HL-60 (cell line): Measurements from ENCODE around the gene TRMT61A.

ENCODE experiments used
- DNase-seq, 2 experiments: peaks; one replicate each; pipeline ENCODE4 v3.0.0-alpha.2; 2010 to 2020; ENCODE audit warnings: low read depth in 1 of 2, low spot score in 1 of 2
- H3K27ac ChIP-seq: fragments of 250-450 bp; sonication (Bioruptor Pico); replicated peaks from 2 replicates; pipeline ENCODE4 v1.5.1; 2020; ENCODE audit warnings: mild to moderate bottlenecking, moderate library complexity
- H3K27me3 ChIP-seq: fragments of 250-450 bp; sonication (Bioruptor Pico); 2 replicates; pipeline ENCODE4 v1.5.1; 2021; ENCODE audit warnings: mild to moderate bottlenecking, moderate library complexity; ENCODE audit not compliant: insufficient read depth, poor library complexity, severe bottlenecking
- H3K4me3 ChIP-seq: replicated peaks from 2 replicates; pipeline ENCODE4 v1.5.1; 2011; ENCODE audit warnings: mild to moderate bottlenecking, control low read depth, low read length; ENCODE audit not compliant: insufficient read depth
- GABPA ChIP-seq: IDR thresholded peaks from 2 replicates; pipeline ENCODE4 v1.6.1; 2012; ENCODE audit warnings: low read depth
- POLR2AphosphoS5 ChIP-seq: IDR thresholded peaks from 2 replicates; pipeline ENCODE4 v1.6.1; 2012; ENCODE audit warnings: low read depth
- SPI1 ChIP-seq: IDR thresholded peaks from 2 replicates; pipeline ENCODE4 v1.6.1; 2012; ENCODE audit warnings: low read depth, mild to moderate bottlenecking, borderline replicate concordance
- TF ChIP-seq, protein P1 (sequence below): IDR thresholded peaks from 2 replicates; pipeline ENCODE4 v1.6.1; 2012; ENCODE audit warnings: low read depth; ENCODE audit not compliant: insufficient replicate concordance
- TF ChIP-seq, protein P2 (sequence below): IDR thresholded peaks from one replicate; pipeline ENCODE4 v1.5.1; 2011; ENCODE audit warnings: low read length, control low read depth, inconsistent platforms; ENCODE audit not compliant: insufficient read depth

TRMT61A gene

DNA sequence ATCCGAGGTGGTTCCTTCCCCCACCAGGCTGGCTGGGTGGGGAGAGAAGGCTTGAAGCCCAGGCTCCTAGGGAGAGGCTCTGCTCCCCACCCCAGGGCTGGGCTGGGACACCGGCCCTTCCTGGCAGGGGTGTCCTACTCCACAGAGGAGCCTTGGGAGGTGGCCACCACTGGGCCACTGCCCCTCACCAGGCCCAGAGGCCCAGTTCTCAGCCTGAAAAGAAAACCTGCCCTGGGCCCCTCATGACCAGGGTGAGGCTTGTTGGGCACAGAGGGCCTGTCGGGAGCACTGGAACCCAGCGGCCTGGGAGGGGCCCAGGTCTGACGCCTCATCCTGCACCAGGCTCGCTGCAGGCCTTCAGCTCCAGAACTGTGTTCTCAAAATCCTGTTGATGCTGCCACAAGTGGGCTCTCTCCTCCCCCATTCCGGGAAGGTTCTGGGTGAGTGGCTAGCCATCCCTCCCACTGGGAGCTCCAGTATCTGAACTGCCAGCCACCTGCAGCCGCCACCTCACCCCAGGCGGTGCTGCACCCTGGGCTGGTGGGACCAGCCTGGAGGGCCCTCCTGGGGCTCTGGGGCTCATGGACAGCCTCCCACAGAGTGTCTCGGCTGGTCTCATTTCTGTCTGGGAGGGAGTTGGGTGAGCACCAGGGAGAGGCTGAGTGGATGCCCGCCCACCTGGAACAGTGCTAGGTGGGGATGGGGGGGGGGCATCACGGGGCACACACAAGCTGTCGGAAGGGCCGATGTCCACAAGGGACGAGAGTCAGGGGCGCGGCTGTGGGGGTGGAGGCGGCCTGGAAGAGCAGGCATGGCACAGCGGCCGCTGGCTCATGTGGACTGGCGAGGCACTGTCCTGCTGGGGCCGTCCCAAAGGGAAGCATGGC is 21.7 kb downstream of the TRMT61A start:
- Histone ChIP-seq H3K4me3 (no peak overlapping the region), H3K27ac (no peak overlapping the region), H3K27me3 (no peaks in the 10 kb centered on the region)
- no peak for DNase-seq
- TF ChIP-seq, protein P1, sequence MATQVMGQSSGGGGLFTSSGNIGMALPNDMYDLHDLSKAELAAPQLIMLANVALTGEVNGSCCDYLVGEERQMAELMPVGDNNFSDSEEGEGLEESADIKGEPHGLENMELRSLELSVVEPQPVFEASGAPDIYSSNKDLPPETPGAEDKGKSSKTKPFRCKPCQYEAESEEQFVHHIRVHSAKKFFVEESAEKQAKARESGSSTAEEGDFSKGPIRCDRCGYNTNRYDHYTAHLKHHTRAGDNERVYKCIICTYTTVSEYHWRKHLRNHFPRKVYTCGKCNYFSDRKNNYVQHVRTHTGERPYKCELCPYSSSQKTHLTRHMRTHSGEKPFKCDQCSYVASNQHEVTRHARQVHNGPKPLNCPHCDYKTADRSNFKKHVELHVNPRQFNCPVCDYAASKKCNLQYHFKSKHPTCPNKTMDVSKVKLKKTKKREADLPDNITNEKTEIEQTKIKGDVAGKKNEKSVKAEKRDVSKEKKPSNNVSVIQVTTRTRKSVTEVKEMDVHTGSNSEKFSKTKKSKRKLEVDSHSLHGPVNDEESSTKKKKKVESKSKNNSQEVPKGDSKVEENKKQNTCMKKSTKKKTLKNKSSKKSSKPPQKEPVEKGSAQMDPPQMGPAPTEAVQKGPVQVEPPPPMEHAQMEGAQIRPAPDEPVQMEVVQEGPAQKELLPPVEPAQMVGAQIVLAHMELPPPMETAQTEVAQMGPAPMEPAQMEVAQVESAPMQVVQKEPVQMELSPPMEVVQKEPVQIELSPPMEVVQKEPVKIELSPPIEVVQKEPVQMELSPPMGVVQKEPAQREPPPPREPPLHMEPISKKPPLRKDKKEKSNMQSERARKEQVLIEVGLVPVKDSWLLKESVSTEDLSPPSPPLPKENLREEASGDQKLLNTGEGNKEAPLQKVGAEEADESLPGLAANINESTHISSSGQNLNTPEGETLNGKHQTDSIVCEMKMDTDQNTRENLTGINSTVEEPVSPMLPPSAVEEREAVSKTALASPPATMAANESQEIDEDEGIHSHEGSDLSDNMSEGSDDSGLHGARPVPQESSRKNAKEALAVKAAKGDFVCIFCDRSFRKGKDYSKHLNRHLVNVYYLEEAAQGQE = no peak
- TF ChIP-seq SPI1 (no peak), GABPA (no peak), POLR2AphosphoS5 (no peak)
- TF ChIP-seq, protein P2, sequence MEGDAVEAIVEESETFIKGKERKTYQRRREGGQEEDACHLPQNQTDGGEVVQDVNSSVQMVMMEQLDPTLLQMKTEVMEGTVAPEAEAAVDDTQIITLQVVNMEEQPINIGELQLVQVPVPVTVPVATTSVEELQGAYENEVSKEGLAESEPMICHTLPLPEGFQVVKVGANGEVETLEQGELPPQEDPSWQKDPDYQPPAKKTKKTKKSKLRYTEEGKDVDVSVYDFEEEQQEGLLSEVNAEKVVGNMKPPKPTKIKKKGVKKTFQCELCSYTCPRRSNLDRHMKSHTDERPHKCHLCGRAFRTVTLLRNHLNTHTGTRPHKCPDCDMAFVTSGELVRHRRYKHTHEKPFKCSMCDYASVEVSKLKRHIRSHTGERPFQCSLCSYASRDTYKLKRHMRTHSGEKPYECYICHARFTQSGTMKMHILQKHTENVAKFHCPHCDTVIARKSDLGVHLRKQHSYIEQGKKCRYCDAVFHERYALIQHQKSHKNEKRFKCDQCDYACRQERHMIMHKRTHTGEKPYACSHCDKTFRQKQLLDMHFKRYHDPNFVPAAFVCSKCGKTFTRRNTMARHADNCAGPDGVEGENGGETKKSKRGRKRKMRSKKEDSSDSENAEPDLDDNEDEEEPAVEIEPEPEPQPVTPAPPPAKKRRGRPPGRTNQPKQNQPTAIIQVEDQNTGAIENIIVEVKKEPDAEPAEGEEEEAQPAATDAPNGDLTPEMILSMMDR = no peak

GRCh38 chr14:103551338-103551762 is 22.4 kb downstream of the TRMT61A start:
- no peaks in the 10 kb centered on the region for H3K27me3 ChIP-seq
- H3K4me3 ChIP-seq = no peak overlapping the region
- no peak overlapping the region for H3K27ac ChIP-seq
- TF ChIP-seq GABPA (no peak), SPI1 (no peak), POLR2AphosphoS5 (no peak)
- TF ChIP-seq, protein P1 = no peak
- TF ChIP-seq, protein P2 = no peak
- no peak for DNase-seq

DNA sequence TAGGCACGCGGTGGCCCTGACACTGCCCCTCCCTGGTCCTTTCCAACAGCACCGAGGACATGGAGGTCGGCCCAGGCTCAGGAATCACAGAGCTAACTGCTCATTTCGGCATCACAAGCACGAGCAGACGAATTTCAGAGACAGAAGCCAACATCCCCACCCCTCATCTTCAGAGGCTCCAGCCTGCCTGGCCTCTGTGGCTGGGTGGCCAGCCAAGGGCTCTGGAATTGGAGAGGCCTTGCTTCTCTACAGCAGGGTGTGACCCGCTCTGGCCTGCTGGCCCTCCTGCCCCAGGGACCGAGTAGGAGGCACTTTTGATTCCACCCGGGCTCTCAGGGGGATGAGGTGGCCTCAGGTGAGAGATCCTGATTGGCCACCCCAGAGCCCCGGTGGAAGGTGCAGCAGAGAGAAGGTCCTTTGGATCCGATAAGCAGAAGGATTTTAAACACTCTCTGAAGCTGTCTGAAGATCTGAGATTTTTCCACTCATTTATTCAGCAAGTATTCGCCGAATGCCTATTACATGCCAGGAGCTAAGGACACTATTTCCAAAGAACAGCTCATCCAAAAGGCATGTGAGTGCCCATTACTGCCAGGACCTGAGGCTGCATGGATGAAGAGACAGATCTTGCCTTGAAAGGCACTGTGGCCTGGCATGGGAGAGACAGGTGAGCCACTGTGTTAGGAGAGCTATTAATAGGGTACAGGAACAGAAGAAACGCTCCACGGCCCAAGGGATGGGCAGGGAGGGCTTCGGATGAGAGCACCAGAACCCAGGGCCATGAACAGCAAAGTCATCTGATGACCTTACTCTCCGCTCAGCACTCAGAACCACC is 23.2 kb downstream of the TRMT61A start:
- Histone ChIP-seq H3K27ac (no peak overlapping the region), H3K4me3 (no peak overlapping the region), H3K27me3 (no peaks in the 10 kb centered on the region)
- TF ChIP-seq GABPA = no peak
- TF ChIP-seq POLR2AphosphoS5 = no peak
- TF ChIP-seq, protein P1 = no peak
- TF ChIP-seq, protein P2 = no peak
- no peak for TF ChIP-seq SPI1
- DNase-seq = no peak
